SK-N-SH (cell line): ENCODE measurements around the gene PDIA5.

Experiments used
- CTCF ChIP-seq: fragments of 200-600 bp; sonication (generic); IDR thresholded peaks from 2 replicates; pipeline ENCODE4 v1.6.1; 2017; ENCODE audit warnings: antibody characterized with exemption, mild to moderate bottlenecking, moderate library complexity
- FOXM1 ChIP-seq: IDR thresholded peaks from 2 replicates; pipeline ENCODE4 v1.4.0; 2012; ENCODE audit warnings: low read depth, mild to moderate bottlenecking
- GABPA ChIP-seq: IDR thresholded peaks from 2 replicates; pipeline ENCODE4 v1.4.0; 2012; ENCODE audit warnings: low read depth, mild to moderate bottlenecking
- GATA2 ChIP-seq: sonication (generic); formaldehyde crosslinking; IDR thresholded peaks from 2 replicates; pipeline ENCODE4 v1.5.0; 2020; ENCODE audit warnings: mild to moderate bottlenecking, missing genetic modification reagents
- MEF2A ChIP-seq: IDR thresholded peaks from 2 replicates; pipeline ENCODE4 v1.4.0; 2012; ENCODE audit warnings: low read depth, borderline replicate concordance
- MXI1 ChIP-seq: IDR thresholded peaks from 2 replicates; pipeline ENCODE4 v1.6.1; 2012; ENCODE audit warnings: mild to moderate bottlenecking, low read depth, low read length, improper control_type of control experiment
- POLR2AphosphoS5 ChIP-seq: IDR thresholded peaks from 2 replicates; pipeline ENCODE4 v1.6.1; 2012; ENCODE audit warnings: low read depth, low read length
- RAD21 ChIP-seq: IDR thresholded peaks from 2 replicates; pipeline ENCODE4 v1.6.1; 2012; ENCODE audit warnings: mild to moderate bottlenecking, low read length
- REST ChIP-seq: IDR thresholded peaks from 2 replicates; pipeline ENCODE4 v1.6.1; 2012; ENCODE audit warnings: mild to moderate bottlenecking, low read depth, low read length, moderate library complexity
- RFX5 ChIP-seq: IDR thresholded peaks from 2 replicates; pipeline ENCODE4 v1.6.1; 2012; ENCODE audit warnings: mild to moderate bottlenecking, improper control_type of control experiment, low read length
- YY1 ChIP-seq: IDR thresholded peaks from 2 replicates; pipeline ENCODE4 v1.4.0; 2012; ENCODE audit warnings: low read depth, mild to moderate bottlenecking
- TF ChIP-seq, protein P1 (sequence below): IDR thresholded peaks from 2 replicates; pipeline ENCODE4; 2012

GRCh38 chr3:123068601-123069381, 2.0 kb downstream of the PDIA5 start:
- no peak for TF ChIP-seq CTCF
- TF ChIP-seq MXI1, result no peak
- 0 out of 2 replicates have a peak, but pooled peaks have one; percentile 14 for TF ChIP-seq REST
- TF ChIP-seq GABPA, result no peak
- TF ChIP-seq, protein P1, sequence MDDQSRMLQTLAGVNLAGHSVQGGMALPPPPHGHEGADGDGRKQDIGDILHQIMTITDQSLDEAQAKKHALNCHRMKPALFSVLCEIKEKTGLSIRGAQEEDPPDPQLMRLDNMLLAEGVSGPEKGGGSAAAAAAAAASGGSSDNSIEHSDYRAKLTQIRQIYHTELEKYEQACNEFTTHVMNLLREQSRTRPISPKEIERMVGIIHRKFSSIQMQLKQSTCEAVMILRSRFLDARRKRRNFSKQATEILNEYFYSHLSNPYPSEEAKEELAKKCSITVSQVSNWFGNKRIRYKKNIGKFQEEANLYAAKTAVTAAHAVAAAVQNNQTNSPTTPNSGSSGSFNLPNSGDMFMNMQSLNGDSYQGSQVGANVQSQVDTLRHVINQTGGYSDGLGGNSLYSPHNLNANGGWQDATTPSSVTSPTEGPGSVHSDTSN, result no peak
- TF ChIP-seq RAD21, result no peak
- TF ChIP-seq FOXM1, result no peak
- TF ChIP-seq POLR2AphosphoS5, result no peak
- no peak for TF ChIP-seq MEF2A
- TF ChIP-seq GATA2, result no peak
- no peak for TF ChIP-seq RFX5
- TF ChIP-seq YY1, result no peak
